Ishikawa (cell line): Measurements from ENCODE around the gene ZSCAN16.

Experiments used
- FOXM1 ChIP-seq: IDR thresholded peaks from 2 replicates; pipeline ENCODE4 v1.6.1; 2012; ENCODE audit warnings: low read depth, borderline replicate concordance
- REST ChIP-seq: IDR thresholded peaks from 2 replicates; pipeline ENCODE4 v1.6.1; 2012; ENCODE audit warnings: low read depth, mild to moderate bottlenecking
- ZBTB7A ChIP-seq: IDR thresholded peaks from 2 replicates; pipeline ENCODE4 v1.6.1; 2012; ENCODE audit warnings: low read depth

- no peak for TF ChIP-seq REST
- peak; percentile 69; the same call in 1 of the 2 replicates for TF ChIP-seq FOXM1
- TF ChIP-seq ZBTB7A, result peak; percentile 94
Observed at GRCh38 chr6:28136585-28137504, 12.4 kb downstream of the ZSCAN16 start.
